Measurements from ENCODE around the gene SLC30A9. TPM values are rescaled to one million over a fixed set of nuclear protein-coding genes. Genes with fewer than 3 reads are reported as not detected.

SLC30A9 gene
- total and polyA plus RNA-seq, 2 of the 13 experiments (the other 11 are each of a cell fraction or from before 2014, with no cell fraction given): 27.5 to 72.8 TPM

DNA sequence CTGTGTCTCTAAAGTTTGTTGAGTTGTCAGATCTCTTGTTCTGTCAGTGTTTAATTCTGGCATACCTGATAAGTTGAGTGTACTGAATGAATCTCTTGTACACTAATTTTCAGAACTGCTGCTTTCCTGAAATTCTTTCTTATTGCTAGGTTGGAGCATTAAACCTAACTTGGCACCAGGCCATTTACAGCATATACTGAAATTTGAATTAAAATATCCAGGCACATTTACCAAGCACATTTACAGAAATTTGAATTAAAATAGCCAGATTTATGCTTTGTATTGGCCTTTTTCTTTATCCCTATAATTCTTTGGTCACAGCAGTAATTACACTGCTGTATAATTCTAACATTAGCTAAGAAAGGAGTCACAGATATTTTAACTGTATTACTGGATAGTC, 46.2 kb upstream of the SLC30A9 start:
- H3K79me2 ChIP-seq (ENCODE audit: insufficient read depth, low read length): peaks cover 10% of the 10 kb centered on the region
- FAIRE-seq: no peak
- no TSS peak for BruUV-seq (replicated peaks)

DNA sequence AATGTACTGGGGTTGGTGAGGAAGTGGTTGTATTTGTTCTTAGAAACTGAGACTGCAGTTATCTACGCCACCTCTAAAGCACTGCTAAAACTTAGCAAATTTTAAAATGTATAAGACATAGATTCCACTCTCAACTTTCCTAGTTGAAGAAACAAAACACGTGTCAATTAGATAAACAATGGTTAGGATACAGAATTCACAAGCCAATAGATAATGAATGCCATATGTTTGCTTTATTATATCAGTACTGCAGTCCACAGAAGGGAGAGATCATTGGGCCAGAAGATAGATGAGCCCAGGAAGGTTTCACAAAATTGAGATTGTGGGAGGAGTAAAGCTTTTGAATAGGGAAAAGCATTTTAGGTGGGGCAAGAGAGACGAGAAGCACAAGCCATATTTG, 40.8 kb upstream of the SLC30A9 start:
- intact Hi-C loops (cut with micrococcal nuclease; ENCODE audit: unreplicated experiment): no loop called here
- ATAC-seq: no peak
- Histone ChIP-seq H3K27me3 (ENCODE audit: control insufficient read depth in 1 of 2, insufficient read depth in 2 of 2, low read length in 2 of 2) (no peaks in the 10 kb centered on the region), H3K9me3 (ENCODE audit: low read length) (no peaks in the 10 kb centered on the region), H3K36me3 (replicated peaks in 1 of 2; ENCODE audit: control insufficient read depth in 1 of 2, insufficient read depth in 2 of 2, low read length in 2 of 2) (peaks cover 3 to 58% of the 10 kb centered on the region in 2 experiments), H2AFZ (ENCODE audit: low read length) (no peak overlapping the region), H3K4me1 (ENCODE audit: insufficient read depth, low read length) (no peaks in the 10 kb centered on the region), H3K79me2 (ENCODE audit: insufficient read depth, low read length) (no peaks in the 10 kb centered on the region), H3K4me3 (replicated peaks in 1 of 3; ENCODE audit: insufficient read depth in 1 of 3, low read depth in 2 of 3, low read length in 3 of 3) (no peak overlapping the region), H3K9ac (ENCODE audit: insufficient read depth, low read depth, low read length) (no peak overlapping the region), H4K20me1 (ENCODE audit: insufficient read depth, low read length) (no peaks in the 10 kb centered on the region), H3K27ac (ENCODE audit: extremely low read length, insufficient read depth, low read length) (no peak overlapping the region), H3K4me2 (ENCODE audit: low read depth, low read length) (no peak overlapping the region)
- in situ Hi-C loops (cut with HindIII; ENCODE audit: extremely low pct_ligation_motif_present, low pct_unique_long_range_greater_than_20kb): no loop called here
- 96% methylated on average over 3 of the region's 3 CpGs for WGBS (ENCODE audit: low lambda C conversion rate)
- ChIA-PET POLR2A (no interaction called here), CTCF (ENCODE audit: low intra/inter-chr PET ratio, low total read pairs) (no interaction called here)
- DNase-seq (ENCODE audit: low spot score): no peak
- BruUV-seq (replicated peaks): TSS peak; percentile 7
- no peak for FAIRE-seq
- TF ChIP-seq RFXAP (CRISPR knock-in tag; IDR thresholded peaks at IDR 0.05; ENCODE audit: borderline replicate concordance) (no peak), SMC3 (IDR thresholded peaks at IDR 0.05; ENCODE audit: low read length) (no peak), PHF8 (CRISPR knock-in tag; IDR thresholded peaks at IDR 0.05) (no peak), MEF2D (CRISPR knock-in tag; IDR thresholded peaks at IDR 0.05) (no peak), KDM5A (IDR thresholded peaks at IDR 0.05; ENCODE audit: borderline replicate concordance, low read length) (no peak), ZNF607 (CRISPR knock-in tag; IDR thresholded peaks at IDR 0.05; ENCODE audit: borderline replicate concordance) (no peak), ISL2 (CRISPR knock-in tag; IDR thresholded peaks at IDR 0.05) (no peak), ZNF263 (CRISPR knock-in tag; IDR thresholded peaks at IDR 0.05) (no peak), GZF1 (CRISPR knock-in tag; IDR thresholded peaks at IDR 0.05) (no peak), REXO4 (CRISPR knock-in tag; IDR thresholded peaks at IDR 0.05; ENCODE audit: borderline replicate concordance) (no peak), ZNF343 (CRISPR knock-in tag; IDR thresholded peaks at IDR 0.05) (no peak)
- TF ChIP-seq, protein P1, sequence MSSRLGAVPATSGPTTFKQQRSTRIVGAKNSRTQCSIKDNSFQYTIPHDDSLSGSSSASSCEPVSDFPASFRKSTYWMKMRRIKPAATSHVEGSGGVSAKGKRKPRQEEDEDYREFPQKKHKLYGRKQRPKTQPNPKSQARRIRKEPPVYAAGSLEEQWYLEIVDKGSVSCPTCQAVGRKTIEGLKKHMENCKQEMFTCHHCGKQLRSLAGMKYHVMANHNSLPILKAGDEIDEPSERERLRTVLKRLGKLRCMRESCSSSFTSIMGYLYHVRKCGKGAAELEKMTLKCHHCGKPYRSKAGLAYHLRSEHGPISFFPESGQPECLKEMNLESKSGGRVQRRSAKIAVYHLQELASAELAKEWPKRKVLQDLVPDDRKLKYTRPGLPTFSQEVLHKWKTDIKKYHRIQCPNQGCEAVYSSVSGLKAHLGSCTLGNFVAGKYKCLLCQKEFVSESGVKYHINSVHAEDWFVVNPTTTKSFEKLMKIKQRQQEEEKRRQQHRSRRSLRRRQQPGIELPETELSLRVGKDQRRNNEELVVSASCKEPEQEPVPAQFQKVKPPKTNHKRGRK (CRISPR knock-in tag; IDR thresholded peaks at IDR 0.05): no peak
- TF ChIP-seq, protein P2, sequence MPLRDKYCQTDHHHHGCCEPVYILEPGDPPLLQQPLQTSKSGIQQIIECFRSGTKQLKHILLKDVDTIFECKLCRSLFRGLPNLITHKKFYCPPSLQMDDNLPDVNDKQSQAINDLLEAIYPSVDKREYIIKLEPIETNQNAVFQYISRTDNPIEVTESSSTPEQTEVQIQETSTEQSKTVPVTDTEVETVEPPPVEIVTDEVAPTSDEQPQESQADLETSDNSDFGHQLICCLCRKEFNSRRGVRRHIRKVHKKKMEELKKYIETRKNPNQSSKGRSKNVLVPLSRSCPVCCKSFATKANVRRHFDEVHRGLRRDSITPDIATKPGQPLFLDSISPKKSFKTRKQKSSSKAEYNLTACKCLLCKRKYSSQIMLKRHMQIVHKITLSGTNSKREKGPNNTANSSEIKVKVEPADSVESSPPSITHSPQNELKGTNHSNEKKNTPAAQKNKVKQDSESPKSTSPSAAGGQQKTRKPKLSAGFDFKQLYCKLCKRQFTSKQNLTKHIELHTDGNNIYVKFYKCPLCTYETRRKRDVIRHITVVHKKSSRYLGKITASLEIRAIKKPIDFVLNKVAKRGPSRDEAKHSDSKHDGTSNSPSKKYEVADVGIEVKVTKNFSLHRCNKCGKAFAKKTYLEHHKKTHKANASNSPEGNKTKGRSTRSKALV (CRISPR knock-in tag; IDR thresholded peaks at IDR 0.05): no peak

More for the DNA sequence above, 46.2 kb upstream of the SLC30A9 start:
- H3K27ac ChIP-seq (ENCODE audit: extremely low read length, insufficient read depth, low read length): no peak overlapping the region
- H3K36me3 ChIP-seq (replicated peaks in 1 of 2; ENCODE audit: control insufficient read depth in 1 of 2, insufficient read depth in 2 of 2, low read length in 2 of 2): peaks cover 2 to 24% of the 10 kb centered on the region in 2 experiments; a peak in 4 of 5 replicates
- TF ChIP-seq SAP130 (CRISPR knock-in tag; IDR thresholded peaks at IDR 0.05; ENCODE audit: low read depth) (no peak), ZNF660 (CRISPR knock-in tag; IDR thresholded peaks at IDR 0.05; ENCODE audit: borderline replicate concordance, low read depth) (no peak), PITX1 (CRISPR knock-in tag; IDR thresholded peaks at IDR 0.05) (no peak), ZNF468 (CRISPR knock-in tag; IDR thresholded peaks at IDR 0.05) (no peak), ZNF713 (CRISPR knock-in tag; IDR thresholded peaks at IDR 0.05) (no peak), TCF7 (IDR thresholded peaks at IDR 0.05; ENCODE audit: low read depth) (no peak), ZNF772 (CRISPR knock-in tag; IDR thresholded peaks at IDR 0.05) (no peak), ZNF773 (CRISPR knock-in tag; IDR thresholded peaks at IDR 0.05; ENCODE audit: borderline replicate concordance) (no peak)
- TF ChIP-seq, protein P3, sequence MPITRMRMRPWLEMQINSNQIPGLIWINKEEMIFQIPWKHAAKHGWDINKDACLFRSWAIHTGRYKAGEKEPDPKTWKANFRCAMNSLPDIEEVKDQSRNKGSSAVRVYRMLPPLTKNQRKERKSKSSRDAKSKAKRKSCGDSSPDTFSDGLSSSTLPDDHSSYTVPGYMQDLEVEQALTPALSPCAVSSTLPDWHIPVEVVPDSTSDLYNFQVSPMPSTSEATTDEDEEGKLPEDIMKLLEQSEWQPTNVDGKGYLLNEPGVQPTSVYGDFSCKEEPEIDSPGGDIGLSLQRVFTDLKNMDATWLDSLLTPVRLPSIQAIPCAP (CRISPR knock-in tag; IDR thresholded peaks at IDR 0.05; ENCODE audit: low read depth): no peak
- ChIA-PET POLR2A (no interaction called here), CTCF (ENCODE audit: low intra/inter-chr PET ratio, low total read pairs) (no interaction called here)
- H3K4me3 ChIP-seq (replicated peaks in 1 of 3; ENCODE audit: insufficient read depth in 1 of 3, low read depth in 2 of 3, low read length in 3 of 3): no peak overlapping the region
- H2AFZ ChIP-seq (ENCODE audit: low read length): no peak overlapping the region
- no peak overlapping the region for H3K9ac ChIP-seq (ENCODE audit: insufficient read depth, low read depth, low read length)
- intact Hi-C loops (cut with micrococcal nuclease; ENCODE audit: unreplicated experiment) (no loop called here), in situ Hi-C loops (cut with HindIII; ENCODE audit: extremely low pct_ligation_motif_present, low pct_unique_long_range_greater_than_20kb) (no loop called here)
- DNase-seq (ENCODE audit: low spot score): no peak
- 0 out of 2 replicates have a peak, but pooled peaks cover 2% of the 10 kb centered on the region for H3K4me1 ChIP-seq (ENCODE audit: insufficient read depth, low read length)
- no peaks in the 10 kb centered on the region for H3K27me3 ChIP-seq (ENCODE audit: control insufficient read depth in 1 of 2, insufficient read depth in 2 of 2, low read length in 2 of 2)
- no peaks in the 10 kb centered on the region for H3K9me3 ChIP-seq (ENCODE audit: low read length)
- no peak for ATAC-seq
- no peaks in the 10 kb centered on the region for H4K20me1 ChIP-seq (ENCODE audit: insufficient read depth, low read length)
- H3K4me2 ChIP-seq (ENCODE audit: low read depth, low read length): no peak overlapping the region

All from HepG2 (cell line).